Vagina (tissue), 2 donors: ENCODE measurements around the gene TCF20.

Experiments used
- CTCF ChIP-seq, 3 experiments: fragments of 450-650 bp in 2 of 3; fragments of 200-600 bp in 1 of 3; sonication (generic) in 1 of 3; IDR thresholded peaks; one replicate each; pipeline ENCODE4 v1.5.1; 2017 to 2019; ENCODE audit warnings: antibody characterized with exemption in 3 of 3, mild to moderate bottlenecking in 2 of 3, moderate library complexity in 2 of 3
- POLR2A ChIP-seq, 2 donors: fragments of 450-650 bp; IDR thresholded peaks; one replicate each; pipeline ENCODE4 v1.6.1; 2017; ENCODE audit warnings: antibody characterized with exemption in 2 of 2, mild to moderate bottlenecking in 2 of 2, moderate library complexity in 2 of 2

- TF ChIP-seq CTCF (IDR thresholded peaks at IDR 0.05) (no peak), POLR2A (IDR thresholded peaks at IDR 0.05) (no peak)
Measured at GRCh38 chr22:42280836-42281235, 10.4 kb upstream of the TCF20 start.
